Muscle layer of colon (tissue), 2 donors: Measurements from ENCODE around the gene DDAH2.

Experiments used
- H3K27ac ChIP-seq: one replicate; pipeline ENCODE4 v1.7.0; 2013; ENCODE audit warnings: low read depth, mild to moderate bottlenecking, low read length, moderate library complexity
- H3K27me3 ChIP-seq, 2 donors: one replicate each; pipeline ENCODE4 v1.7.0; 2013; ENCODE audit warnings: low read length in 2 of 2, mild to moderate bottlenecking in 2 of 2; ENCODE audit not compliant: insufficient read depth in 2 of 2, control insufficient read depth in 1 of 2
- H3K36me3 ChIP-seq: one replicate; pipeline ENCODE4 v1.7.0; 2013; ENCODE audit warnings: mild to moderate bottlenecking, low read length; ENCODE audit not compliant: insufficient read depth
- H3K4me1 ChIP-seq: one replicate; pipeline ENCODE4 v1.7.0; 2013; ENCODE audit warnings: mild to moderate bottlenecking, low read length; ENCODE audit not compliant: insufficient read depth
- H3K4me3 ChIP-seq, 2 donors: one replicate each; pipeline ENCODE4 v1.7.0; 2013; ENCODE audit warnings: low read length in 2 of 2, low read depth in 1 of 2, mild to moderate bottlenecking in 1 of 2, moderate library complexity in 1 of 2
- H3K9ac ChIP-seq: one replicate; pipeline ENCODE4 v1.7.0; 2013; ENCODE audit warnings: low read length
- H3K9me3 ChIP-seq: one replicate; pipeline ENCODE4 v1.7.0; 2013; ENCODE audit warnings: mild to moderate bottlenecking, low read length
- donor health status: abdominal sarcoma.
- donor health status: Adenocarcinoma of cecum.

DDAH2 gene

DNA sequence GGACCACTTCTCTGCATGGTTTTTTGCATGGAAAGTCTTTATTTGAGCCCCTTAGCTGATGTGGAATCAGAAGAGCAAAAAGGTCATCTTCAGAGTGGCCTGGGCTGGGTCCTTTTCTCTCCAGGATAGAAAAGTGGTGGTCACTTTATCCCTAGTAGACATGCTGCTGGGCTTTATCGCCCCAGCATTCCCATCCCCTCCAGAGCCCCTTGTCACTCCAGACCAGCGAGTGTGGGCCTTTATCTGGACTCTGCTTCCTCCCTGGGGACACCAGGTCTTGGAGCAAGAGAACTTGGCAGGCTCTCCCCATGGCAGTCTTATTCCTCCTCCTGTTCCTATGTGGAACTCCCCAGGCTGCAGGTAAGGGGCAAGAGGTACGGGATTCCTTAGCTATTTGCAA is 22.5 kb downstream of the DDAH2 start, which contains the start of gene LY6G6F:
TSS of gene LY6G6F (plus strand) at position 268 of the 400 bp plus-strand sequence. CDS start at position 309, 41 bp downstream.
- H3K36me3 ChIP-seq, result no peaks in the 10 kb centered on the region
- no peak within 1 kb of the TSS for H3K4me3 ChIP-seq
- no peaks in the 10 kb centered on the region for H3K27me3 ChIP-seq
- H3K4me1 ChIP-seq, result peaks cover 13% of the 10 kb centered on the region
- no peak within 1 kb of the TSS for H3K27ac ChIP-seq
- no peak within 1 kb of the TSS for H3K9ac ChIP-seq
- H3K9me3 ChIP-seq, result no peaks in the 10 kb centered on the region

DNA sequence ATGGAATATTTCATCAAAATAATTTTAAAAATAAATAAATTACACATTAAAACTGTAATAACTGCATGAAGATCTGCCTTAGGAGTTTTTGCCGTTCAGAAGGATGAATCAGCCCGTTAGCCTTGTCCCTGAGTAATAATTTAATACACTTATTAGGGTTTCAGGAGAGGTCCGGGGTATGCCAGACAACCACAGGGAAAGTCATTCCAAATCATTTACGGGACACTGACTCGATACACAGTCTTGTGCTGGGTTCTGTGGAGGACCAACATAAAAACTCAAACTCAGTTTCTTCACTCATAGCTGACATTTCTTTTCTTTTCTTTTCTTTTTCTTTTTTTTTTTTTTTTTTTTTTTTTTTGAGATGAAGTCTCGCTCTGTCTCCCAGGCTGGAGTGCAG is 23.2 kb downstream of the DDAH2 start:
- peaks cover 20% of the 10 kb centered on the region for H3K4me1 ChIP-seq

DNA sequence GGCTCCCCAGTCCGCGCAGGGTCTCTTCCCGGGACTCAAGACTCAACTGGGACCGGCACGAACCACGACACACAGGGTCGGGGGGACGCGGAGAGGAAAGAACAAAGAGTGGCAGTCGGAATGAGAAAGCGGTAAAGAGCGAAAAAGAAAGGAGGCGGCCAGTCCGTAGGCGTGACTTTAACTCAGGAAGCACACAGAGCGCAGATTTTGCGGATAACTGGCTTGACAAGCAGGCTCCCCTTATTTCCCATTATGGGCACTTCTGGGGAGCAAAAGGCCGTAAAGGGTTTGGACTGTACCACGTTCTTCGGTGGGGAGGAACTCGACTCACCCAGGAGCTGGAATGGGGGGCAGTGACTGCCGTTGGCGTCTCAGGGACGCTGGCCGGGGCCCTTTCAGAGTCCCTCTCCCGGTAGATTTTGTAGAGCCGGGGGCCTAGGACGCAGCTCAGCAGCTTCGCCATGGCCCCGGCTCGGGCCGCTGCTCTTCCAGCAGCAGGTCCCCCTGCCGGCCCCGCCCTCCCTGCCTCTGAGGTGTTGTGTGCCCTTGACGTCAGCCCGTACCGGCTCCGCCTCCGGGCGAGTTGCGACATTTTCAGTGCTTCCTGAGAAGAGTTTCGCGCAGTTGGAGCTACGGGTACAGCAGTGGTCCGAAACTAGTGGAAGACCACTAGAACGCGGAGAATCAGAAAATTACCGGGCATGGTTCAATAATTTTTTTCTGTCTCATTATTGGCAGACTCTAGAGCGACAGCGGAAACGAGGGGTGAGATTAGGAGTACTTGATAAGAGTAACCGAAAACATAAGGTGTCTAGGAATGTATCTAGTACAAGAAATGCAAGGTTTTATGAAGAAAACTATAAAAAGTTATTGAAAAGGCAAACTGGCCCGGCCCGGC is 26.0 kb downstream of the DDAH2 start, which contains the start of gene ABHD16A:
TSS of gene ABHD16A (minus strand) at position 506 of the 898 bp plus-strand sequence. CDS start at position 463, 43 bp downstream.
- Histone ChIP-seq H3K27ac (peak within 1 kb of the TSS; percentile 95), H3K9ac (peak within 1 kb of the TSS; percentile 99), H3K4me3 (peak within 1 kb of the TSS; percentile 66 to 97), H3K9me3 (no peaks in the 10 kb centered on the region), H3K36me3 (no peaks in the 10 kb centered on the region), H3K4me1 (peaks cover 24% of the 10 kb centered on the region), H3K27me3 (no peaks in the 10 kb centered on the region)

More for the DNA sequence above, 23.2 kb downstream of the DDAH2 start:
- H3K27me3 ChIP-seq, result no peaks in the 10 kb centered on the region
- no peak overlapping the region for H3K27ac ChIP-seq
- H3K36me3 ChIP-seq, result no peaks in the 10 kb centered on the region
- H3K9me3 ChIP-seq, result no peaks in the 10 kb centered on the region
- H3K9ac ChIP-seq, result no peak overlapping the region
- H3K4me3 ChIP-seq, result no peak overlapping the region

DNA sequence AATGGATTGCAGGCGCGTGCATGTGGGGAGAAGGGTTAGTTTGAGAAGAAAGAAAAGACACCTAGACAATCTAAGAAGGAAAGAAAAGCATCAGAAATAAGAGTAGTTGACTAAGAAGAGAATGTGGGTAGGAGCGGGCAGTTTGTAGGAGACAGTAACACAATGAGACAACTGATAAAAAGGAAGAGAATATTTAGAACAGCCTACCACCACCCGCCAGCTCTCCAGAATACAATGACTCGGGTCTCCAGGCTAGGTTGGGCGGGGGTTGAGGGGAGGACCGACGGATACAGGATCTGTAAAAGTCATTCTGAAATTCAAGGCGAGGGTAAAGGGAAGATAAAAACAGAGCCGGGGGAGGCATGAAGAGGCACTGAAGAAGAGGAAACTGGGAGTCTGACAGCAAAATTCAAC is 26.7 kb downstream of the DDAH2 start:
- H3K4me1 ChIP-seq, result peaks cover 24% of the 10 kb centered on the region
- H3K4me3 ChIP-seq, result peak overlapping the region; percentile 66 to 97
- no peaks in the 10 kb centered on the region for H3K36me3 ChIP-seq
- H3K27me3 ChIP-seq, result no peaks in the 10 kb centered on the region
- H3K9me3 ChIP-seq, result no peaks in the 10 kb centered on the region
- peak overlapping the region; percentile 99 for H3K9ac ChIP-seq
- peak overlapping the region; percentile 95 for H3K27ac ChIP-seq

DNA sequence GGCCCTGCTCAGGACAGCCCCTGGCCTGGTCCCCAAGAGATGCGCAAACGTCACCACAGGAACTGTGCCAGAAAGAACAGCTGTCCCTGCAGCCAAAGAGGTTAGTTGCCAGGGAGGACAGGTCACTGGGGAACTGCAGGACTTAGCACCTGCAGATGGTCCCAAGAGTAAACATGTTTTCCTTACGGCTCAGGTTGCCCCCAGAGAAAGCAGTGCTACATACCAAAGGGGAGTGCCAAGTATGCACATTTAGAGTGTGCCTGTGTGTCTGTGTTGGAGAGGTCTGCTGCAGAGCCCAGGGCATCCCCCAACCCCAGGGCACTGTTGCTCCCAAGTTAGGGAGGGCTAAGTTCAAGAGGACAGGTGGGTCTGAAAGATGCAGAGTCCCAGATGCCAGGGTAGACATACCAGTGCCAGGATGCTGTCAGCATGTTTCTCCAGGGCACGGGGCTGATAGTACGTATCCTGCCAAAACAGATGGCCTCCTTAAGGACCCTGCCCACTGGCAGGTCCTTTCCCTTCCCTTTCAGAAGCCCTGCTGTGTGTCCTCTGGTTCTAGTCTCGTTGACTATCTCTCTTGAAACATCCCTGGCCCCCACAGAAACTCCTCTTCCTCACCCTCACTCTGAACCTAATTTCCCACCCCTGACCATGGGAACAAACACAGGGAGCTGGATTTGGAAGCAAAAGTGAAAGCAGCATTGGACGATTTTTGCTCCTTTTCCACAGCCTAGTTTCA is 27.3 kb downstream of the DDAH2 start:
- Histone ChIP-seq H3K27ac (peak overlapping the region; percentile 95), H3K9ac (peak overlapping the region; percentile 99)

DNA sequence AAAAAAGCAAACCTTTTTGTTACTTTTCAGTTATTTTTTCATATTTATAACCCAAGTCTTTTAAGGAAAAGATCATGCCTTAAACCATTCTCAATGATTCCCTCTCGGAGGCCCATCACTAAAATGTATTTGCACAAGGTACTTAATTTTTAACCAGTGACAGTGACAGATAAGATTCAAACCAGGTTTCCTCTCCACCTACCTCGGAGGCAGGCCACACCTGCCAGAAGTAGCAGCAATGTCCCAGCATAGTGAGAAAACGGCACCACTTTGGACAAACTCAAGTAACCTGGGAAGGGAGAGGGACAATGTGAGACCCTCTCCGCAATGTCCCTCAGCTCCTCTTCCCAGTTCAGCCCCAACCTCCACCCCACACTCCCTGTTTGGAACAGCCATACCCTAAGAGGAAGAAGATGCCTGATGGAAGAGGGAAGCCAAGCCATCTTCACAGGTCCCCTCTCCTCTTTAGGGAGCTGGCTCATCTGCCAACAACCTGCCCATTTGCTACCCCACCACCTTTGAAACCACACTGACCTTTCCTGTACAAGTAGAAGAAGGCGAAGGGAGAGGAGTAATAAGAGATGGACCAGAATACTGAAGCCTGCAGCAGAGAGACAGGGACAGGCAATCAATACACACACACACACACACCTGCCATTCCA is 28.2 kb downstream of the DDAH2 start:
- H3K27me3 ChIP-seq, result no peaks in the 10 kb centered on the region
- peak overlapping the region; percentile 99 for H3K9ac ChIP-seq
- peaks cover 24% of the 10 kb centered on the region for H3K4me1 ChIP-seq
- H3K27ac ChIP-seq, result no peak overlapping the region
- no peaks in the 10 kb centered on the region for H3K9me3 ChIP-seq
- H3K36me3 ChIP-seq, result peaks cover 11% of the 10 kb centered on the region
- peak overlapping the region in 1 of 2 donors; percentile 97 for H3K4me3 ChIP-seq

More for the DNA sequence above, 27.3 kb downstream of the DDAH2 start:
- Histone ChIP-seq H3K4me1 (peaks cover 24% of the 10 kb centered on the region), H3K27me3 (no peaks in the 10 kb centered on the region), H3K36me3 (peaks cover 2% of the 10 kb centered on the region), H3K4me3 (peak overlapping the region; percentile 66 to 97), H3K9me3 (no peaks in the 10 kb centered on the region)

DNA sequence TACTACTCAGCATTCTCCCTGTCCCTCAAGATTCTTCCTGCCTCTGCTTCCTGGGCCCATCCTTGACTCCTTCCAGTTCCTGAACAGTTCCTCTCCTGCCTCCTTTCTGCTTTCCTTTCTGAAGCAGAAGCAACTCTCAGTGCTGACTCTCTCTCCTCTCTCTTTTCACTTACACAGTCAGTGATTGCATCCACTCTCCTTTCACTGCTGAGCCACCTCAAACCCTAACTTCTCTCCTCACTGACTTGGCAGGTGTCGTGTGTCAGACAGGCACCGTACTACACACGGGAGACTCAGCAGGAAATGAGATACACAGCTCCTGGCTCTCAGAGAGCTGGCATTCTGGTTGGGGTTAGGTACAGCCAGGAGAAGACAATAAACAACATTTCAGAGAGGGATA is 31.5 kb downstream of the DDAH2 start:
- H3K9me3 ChIP-seq, result no peaks in the 10 kb centered on the region
- H3K9ac ChIP-seq, result no peak overlapping the region
- peaks cover 18% of the 10 kb centered on the region for H3K4me1 ChIP-seq
- H3K27me3 ChIP-seq, result no peaks in the 10 kb centered on the region
- no peak overlapping the region for H3K4me3 ChIP-seq
- H3K27ac ChIP-seq, result no peak overlapping the region
- peaks cover 40% of the 10 kb centered on the region for H3K36me3 ChIP-seq

DNA sequence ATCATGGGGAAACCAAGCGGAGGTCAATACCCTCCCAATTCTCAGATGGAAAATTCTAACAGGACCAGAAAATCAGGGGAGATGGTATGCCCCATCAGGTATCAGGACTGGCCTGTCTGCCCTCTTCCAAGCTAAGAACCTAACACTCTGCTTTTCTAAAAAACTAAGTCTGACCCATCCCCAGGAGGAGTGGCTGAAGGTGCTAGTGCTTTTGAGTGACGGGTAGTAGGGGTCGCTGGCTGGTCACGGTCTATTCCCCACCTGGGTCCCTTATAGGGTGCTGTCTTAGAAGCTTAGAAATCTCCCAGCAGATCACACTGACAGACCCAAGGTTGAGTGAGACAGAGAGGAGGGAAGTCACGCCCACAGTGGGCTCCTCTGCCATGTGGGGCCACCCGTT is 35.6 kb downstream of the DDAH2 start:
- Histone ChIP-seq H3K36me3 (peaks cover 74% of the 10 kb centered on the region), H3K9ac (no peak overlapping the region), H3K9me3 (no peaks in the 10 kb centered on the region), H3K4me3 (no peak overlapping the region), H3K27me3 (no peaks in the 10 kb centered on the region), H3K27ac (no peak overlapping the region), H3K4me1 (no peaks in the 10 kb centered on the region)

DNA sequence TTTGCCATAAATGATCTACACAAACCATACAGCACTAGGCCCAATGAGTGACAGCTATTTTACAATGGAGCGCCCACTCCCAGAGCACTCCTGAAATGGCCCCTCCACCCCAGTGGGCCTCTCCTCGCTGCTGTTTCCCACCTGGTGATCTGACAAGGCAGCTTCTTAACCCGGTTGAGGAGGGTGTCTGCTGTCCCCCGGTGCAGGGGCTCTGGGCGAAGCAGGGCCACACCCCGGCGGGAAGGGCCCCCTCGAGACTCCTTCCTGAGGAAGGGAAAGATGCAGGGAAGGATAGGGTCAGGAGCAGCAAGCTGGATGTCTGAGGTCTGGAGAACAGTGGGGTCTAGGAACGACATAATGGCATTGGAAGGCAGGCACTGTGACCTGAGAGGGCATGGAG is 36.2 kb downstream of the DDAH2 start:
- H3K4me3 ChIP-seq, result no peak overlapping the region
- H3K36me3 ChIP-seq, result peaks cover 80% of the 10 kb centered on the region
- H3K9me3 ChIP-seq, result no peaks in the 10 kb centered on the region
- no peaks in the 10 kb centered on the region for H3K4me1 ChIP-seq
- no peaks in the 10 kb centered on the region for H3K27me3 ChIP-seq
- no peak overlapping the region for H3K27ac ChIP-seq
- H3K9ac ChIP-seq, result no peak overlapping the region

DNA sequence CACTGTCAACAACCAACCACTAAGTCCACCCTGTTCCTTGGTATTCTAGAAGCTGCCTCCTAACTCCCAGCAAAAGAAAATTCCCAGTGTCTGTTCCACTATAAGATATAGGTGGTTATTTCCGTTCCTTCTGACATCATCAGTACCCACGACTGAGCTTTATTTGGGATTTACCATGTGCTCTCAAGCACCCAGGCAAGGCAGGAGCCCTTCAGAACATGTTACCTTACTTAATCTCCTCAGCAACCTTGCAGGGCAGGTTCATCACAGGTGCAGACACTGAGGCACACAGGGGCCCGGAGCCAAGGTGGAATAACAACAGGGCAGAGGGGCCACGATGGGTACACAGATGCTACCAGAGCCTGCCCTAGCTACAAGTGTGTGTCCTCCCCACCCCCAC is 36.7 kb downstream of the DDAH2 start:
- H3K4me3 ChIP-seq, result no peak overlapping the region
- H3K36me3 ChIP-seq, result peaks cover 86% of the 10 kb centered on the region
- no peaks in the 10 kb centered on the region for H3K4me1 ChIP-seq
- no peak overlapping the region for H3K9ac ChIP-seq
- H3K27me3 ChIP-seq, result no peaks in the 10 kb centered on the region
- no peak overlapping the region for H3K27ac ChIP-seq
- H3K9me3 ChIP-seq, result no peaks in the 10 kb centered on the region

DNA sequence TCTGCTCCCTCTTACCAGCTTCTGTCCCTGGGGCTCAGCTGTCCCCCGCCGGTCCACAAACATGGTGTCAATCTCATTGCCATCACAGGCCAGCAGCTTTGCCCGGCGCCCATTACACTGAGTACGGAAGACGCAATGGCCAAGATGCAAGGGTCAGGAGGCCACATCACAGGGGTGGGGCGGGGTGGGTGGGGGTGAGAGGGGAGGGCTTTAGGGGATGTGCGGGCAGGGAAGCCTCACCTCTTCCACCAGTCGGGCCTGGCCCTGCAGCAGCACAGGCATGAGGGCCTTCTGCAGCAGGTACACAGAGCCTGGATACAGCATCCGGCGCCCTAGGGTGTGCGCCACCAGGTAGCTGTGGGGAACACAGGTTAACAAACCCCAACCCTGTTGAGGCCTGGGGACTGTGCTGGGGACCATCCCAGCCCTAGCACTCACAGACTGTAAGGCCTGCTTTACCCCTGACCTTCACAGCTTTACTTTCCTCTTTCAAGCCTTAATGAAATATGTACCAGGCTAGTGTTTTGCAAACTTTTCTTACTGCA is 37.5 kb downstream of the DDAH2 start:
- Histone ChIP-seq H3K36me3 (peaks cover 89% of the 10 kb centered on the region), H3K27ac (no peak overlapping the region), H3K4me3 (no peak overlapping the region), H3K27me3 (no peaks in the 10 kb centered on the region), H3K9ac (no peak overlapping the region), H3K4me1 (no peaks in the 10 kb centered on the region), H3K9me3 (no peaks in the 10 kb centered on the region)
